HK-2 (cell line): ENCODE measurements around the gene PRKG1.
"Not testable (repeated sequence)": the region's sequence is repeated elsewhere in the genome, so short reads cannot be mapped to it uniquely, and the experiment has no call there.

Source experiments
- DNase-seq: peaks from one replicate; pipeline ENCODE4 v3.0.0-alpha.2; 2018; ENCODE audit not compliant: unreplicated experiment

PRKG1 gene

GRCh38 chr10:52111101-52111891 is 1037.0 kb downstream of the PRKG1 start:
- no peak for DNase-seq

DNA sequence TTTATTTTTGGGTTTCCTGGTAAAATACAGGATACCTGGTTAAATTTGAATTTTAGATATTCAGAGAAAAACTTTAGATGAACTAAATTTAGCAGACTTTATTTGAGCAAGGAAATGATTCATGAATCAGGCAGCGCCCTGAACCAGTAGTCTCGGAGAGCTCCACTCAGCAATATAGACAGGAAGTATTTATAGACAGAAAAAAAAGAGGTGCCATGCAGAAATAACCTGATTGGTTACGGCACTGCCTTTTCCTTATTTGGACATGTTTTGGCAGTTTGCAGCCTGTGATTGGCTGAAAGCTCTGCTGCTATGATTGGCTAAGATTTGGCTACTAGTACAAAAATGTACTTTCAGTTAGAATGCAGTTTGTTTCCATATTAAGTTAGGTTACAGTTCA is 1041.5 kb downstream of the PRKG1 start:
- no peak for DNase-seq

DNA sequence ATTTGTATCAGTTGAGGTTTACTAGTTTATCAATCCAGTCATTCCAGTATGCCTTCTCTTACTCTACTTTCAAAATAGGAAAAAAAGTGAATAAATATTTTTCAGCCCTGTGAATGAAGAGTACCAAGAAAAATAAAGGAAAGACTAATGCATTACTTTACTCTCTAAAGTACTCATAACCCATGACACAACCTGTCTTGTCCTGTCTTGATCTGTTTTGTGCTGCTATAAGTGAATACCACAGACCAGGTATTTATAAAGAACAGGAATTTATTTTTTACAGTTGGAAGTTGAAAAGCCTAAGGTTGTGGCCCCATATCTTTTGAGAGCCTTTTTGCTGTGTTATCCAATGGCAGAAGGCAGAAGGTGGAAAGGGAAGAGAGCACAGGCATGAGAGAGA is 1045.2 kb downstream of the PRKG1 start:
- no peak for DNase-seq

DNA sequence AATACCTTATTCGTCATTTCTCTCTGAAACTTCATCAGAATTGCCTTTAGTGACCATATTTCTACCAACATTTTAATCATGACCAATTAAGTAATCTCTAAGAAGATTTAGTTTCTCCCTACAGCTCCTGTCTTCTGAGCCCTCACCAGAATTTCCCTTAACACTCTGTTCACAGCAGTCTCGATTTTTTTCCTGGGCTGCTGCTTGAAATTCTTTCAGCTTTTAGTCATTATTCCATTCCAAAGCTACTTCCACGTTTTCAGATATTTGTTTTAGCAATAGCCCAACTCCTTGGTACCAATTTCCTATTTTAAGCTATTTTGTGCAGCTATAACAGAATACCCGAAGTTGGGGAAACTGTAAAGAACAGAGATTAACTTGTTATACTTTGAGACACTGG is 1047.4 kb downstream of the PRKG1 start:
- DNase-seq, result no peak

DNA sequence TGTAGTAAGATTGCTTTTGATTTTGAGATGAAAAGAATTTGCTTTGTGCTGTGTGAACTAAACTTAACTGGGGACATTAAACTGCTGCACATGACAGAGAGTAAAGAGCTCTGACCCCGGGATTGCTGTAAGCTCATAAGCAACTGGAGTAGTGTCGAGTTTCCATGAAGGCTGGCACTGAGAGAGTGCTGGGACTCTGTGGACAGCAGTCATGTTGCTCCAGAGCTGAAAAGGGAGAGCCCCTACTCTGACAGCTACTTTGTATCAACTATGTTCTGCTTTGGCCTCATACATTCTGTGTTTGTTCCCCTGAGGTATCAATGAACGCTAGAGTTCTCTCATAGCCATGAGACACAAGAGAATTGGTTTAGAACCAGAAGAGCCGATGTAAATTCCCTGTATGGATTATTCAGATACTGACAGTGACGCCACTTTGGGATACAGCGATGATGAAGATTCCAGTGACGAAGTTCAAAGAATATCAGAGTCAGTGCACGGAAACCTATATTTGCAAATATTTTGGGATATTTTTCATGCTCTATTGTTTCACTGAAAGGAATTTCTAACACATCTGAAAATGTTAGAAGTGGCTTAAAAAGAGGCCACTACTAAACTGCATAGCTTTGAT is 1053.9 kb downstream of the PRKG1 start:
- DNase-seq, result no peak

- no peak for DNase-seq
These were observed 1055.3 kb downstream of the PRKG1 start for GRCh38 chr10:52129410-52130178.

GRCh38 chr10:52135101-52135500 is 1060.8 kb downstream of the PRKG1 start:
- no peak for DNase-seq

- DNase-seq, result no peak
These were observed 1062.6 kb downstream of the PRKG1 start for GRCh38 chr10:52136921-52137320.

- DNase-seq, result no peak
These were observed 1069.1 kb downstream of the PRKG1 start for GRCh38 chr10:52143338-52143737.

DNA sequence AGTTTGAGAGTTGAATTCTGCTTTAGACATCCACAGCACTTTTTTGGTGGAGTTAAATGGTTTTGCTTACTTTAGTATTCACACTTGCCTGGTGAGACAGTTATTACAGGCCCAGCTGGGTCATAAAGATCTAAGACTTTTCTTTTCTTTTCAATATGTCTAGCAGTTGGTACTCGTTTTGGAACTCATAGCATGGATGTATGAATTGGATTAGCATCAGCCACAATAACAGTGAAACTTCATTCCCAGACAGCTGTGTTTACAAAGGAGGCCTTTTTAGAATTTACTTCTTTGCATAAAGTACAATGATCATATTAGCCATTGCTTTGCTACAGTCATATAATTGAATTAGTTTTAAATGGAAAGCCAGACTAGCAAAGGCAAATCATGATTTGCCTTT is 1071.3 kb downstream of the PRKG1 start:
- DNase-seq, result no peak

GRCh38 chr10:52146766-52147165 is 1072.5 kb downstream of the PRKG1 start:
- DNase-seq, result no peak

- DNase-seq, result no peak
These were observed 1096.5 kb downstream of the PRKG1 start for GRCh38 chr10:52170776-52171175.

GRCh38 chr10:52172581-52172980 is 1098.3 kb downstream of the PRKG1 start:
- no peak for DNase-seq

DNA sequence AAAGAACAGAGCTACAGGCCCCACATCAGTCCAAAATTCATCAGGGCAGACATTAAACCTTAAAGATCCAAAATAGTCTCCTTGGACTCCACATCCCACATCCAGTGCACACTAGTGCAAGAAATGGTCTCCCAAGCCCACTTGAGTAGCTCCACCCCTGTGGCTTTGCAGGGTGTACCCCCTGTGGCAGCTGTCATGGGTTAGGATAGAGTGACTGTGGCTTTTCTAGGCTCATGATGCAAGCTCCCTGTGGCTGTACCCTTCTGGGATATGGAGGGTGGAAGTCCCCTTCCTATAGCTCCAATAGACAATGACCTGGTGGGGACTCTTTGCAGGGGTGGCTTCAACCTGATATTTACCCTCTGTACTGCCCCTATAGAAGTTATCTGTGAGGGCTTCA is 1111.0 kb downstream of the PRKG1 start:
- DNase-seq, result no peak

GRCh38 chr10:52187521-52188258 is 1113.4 kb downstream of the PRKG1 start:
- DNase-seq, result no peak

GRCh38 chr10:52191049-52191448 is 1116.8 kb downstream of the PRKG1 start:
- no peak for DNase-seq

DNA sequence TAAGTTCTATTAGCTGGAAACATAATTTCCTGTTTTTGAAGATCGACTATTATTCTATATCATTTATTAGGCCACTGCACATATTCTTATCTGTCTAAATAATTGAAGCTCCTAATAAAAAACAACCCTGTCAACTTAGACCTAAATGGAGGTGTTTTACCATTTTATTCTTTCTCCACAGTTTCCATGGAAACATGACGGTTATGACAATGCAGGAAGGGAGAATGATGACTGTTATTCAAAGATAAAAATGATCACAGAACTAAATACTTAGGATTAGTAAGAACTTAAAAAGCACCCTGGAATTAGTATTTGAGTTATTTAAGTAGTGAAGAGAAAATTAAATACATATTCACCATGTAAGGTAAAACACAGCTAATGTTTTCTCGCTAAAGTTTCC is 1119.9 kb downstream of the PRKG1 start:
- no peak for DNase-seq

GRCh38 chr10:52194716-52195115 is 1120.4 kb downstream of the PRKG1 start:
- DNase-seq, result no peak

GRCh38 chr10:52197098-52197497 is 1122.8 kb downstream of the PRKG1 start:
- no peak for DNase-seq

- no peak for DNase-seq
These were observed 1124.3 kb downstream of the PRKG1 start for GRCh38 chr10:52198540-52198939.

DNA sequence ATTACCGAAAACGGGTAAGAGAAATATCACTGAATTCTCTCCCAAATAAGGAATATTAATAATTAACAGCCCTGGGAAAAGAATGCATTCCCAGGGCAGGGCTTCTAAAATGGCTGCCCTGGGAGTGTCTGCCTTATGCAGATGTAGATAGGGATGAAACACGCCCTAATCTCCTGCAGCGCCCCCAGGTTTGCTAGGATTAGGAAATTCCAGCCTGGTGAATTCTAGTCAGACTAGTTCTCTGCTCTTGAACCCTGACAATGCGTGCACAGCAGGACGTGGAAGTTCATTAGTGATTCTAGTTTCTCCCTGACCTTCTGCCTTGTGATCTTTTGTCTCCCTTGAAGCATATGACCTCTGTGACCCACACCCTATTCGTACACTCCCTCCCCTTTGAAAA is 1130.6 kb downstream of the PRKG1 start:
- DNase-seq, result not testable (repeated sequence)

- no peak for DNase-seq
These were observed 1134.1 kb downstream of the PRKG1 start for GRCh38 chr10:52208365-52208764.
